ENCODE measurements around the gene SLC38A8. TPM values are rescaled to one million over a fixed set of nuclear protein-coding genes. Genes with fewer than 3 reads are reported as not detected.

The SLC38A8 gene
- total RNA-seq, 1 experiment from 2014 or later, result 0.35 TPM

DNA sequence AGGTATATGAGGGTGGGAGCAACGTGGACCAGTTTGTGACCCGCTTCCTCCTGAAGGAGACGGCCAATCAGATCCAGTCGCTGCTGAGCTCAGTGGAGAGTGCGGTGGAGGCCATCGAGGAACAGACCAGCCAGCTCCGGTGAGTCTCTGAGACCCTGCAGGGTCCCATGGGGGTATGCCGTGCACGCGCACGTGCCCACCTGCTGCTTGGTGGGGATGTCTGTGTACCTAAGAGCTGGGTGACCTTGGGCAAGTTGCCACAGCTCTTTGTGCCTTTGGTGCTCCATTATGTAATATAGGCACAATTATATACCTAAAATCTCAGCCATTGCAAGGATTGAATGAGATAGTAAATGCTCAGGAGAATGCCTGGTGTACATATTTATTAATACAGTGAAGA is 52.1 kb downstream of the SLC38A8 start:
- H4K91ac ChIP-seq (ENCODE audit: insufficient read length, low read depth, low read length), result no peak overlapping the region
- no peak overlapping the region for H2BK120ac ChIP-seq (ENCODE audit: low read depth, low read length, poor library complexity, severe bottlenecking)
- H2AK5ac ChIP-seq (ENCODE audit: insufficient read length, low read length), result no peak overlapping the region
- H4K5ac ChIP-seq (ENCODE audit: insufficient read length, low read depth, low read length), result no peak overlapping the region
- no peak overlapping the region for H3K27ac ChIP-seq (ENCODE audit: insufficient read length, low read depth, low read length)
- no peak overlapping the region; a peak in 1 of 5 replicates for H3K4me3 Mint-ChIP-seq
- TF ChIP-seq CTCF (conservative IDR thresholded peaks at IDR 0.05), result no peak
- no peak overlapping the region for H2AFZ ChIP-seq (ENCODE audit: low read length)
- H2BK20ac ChIP-seq (ENCODE audit: low read depth, low read length, poor library complexity, severe bottlenecking), result no peak overlapping the region
- H3K4ac ChIP-seq (ENCODE audit: low read depth, low read length), result no peak overlapping the region
- no peak overlapping the region for H3K14ac ChIP-seq (ENCODE audit: insufficient read depth, low read length)
- DNase-seq, result no peak
- H3K79me1 ChIP-seq (ENCODE audit: insufficient read depth, low read depth, low read length, poor library complexity, severe bottlenecking), result no peaks in the 10 kb centered on the region
- no peaks in the 10 kb centered on the region for H4K20me1 ChIP-seq (ENCODE audit: control insufficient read depth, insufficient read depth, insufficient read length)
- no peak overlapping the region for H2BK12ac ChIP-seq (ENCODE audit: insufficient read length, low read depth, low read length)
- peaks cover 0 to 20% (median 8%) of the 10 kb centered on the region in 3 experiments; a peak in 6 of 7 replicates for H3K36me3 Mint-ChIP-seq (ENCODE audit: insufficient read depth in 1 of 3, low read depth in 3 of 3)
- H3K9me3 Mint-ChIP-seq, result no peaks in the 10 kb centered on the region
- no peak overlapping the region for H3K18ac ChIP-seq (ENCODE audit: insufficient read length, low read depth, low read length)
- H3K56ac ChIP-seq (ENCODE audit: insufficient read length, low read depth, low read length), result no peak overlapping the region
- no peak overlapping the region for H3K4me2 ChIP-seq (ENCODE audit: insufficient read depth, insufficient read length, low read length)
- H2BK5ac ChIP-seq (ENCODE audit: insufficient read length, low read length), result no peak overlapping the region
- peaks cover 14 to 28% of the 10 kb centered on the region in 2 experiments for H3K4me1 Mint-ChIP-seq
- H3K27me3 Mint-ChIP-seq (ENCODE audit: low read depth), result peaks cover 5% of the 10 kb centered on the region
- no peak overlapping the region for H3K23ac ChIP-seq (ENCODE audit: insufficient read length, low read depth, low read length)
- no CpG with 5 or more reads among the region's 11 CpGs for WGBS (ENCODE audit: extremely low coverage, insufficient read length, low lambda C conversion rate)
- no peak overlapping the region for H3T11ph ChIP-seq (ENCODE audit: low read length)
- H3K23me2 ChIP-seq (ENCODE audit: insufficient read length, low read depth, low read length, poor library complexity, severe bottlenecking), result no peaks in the 10 kb centered on the region
- H3K4me1 ChIP-seq (ENCODE audit: insufficient read depth, low read length), result no peaks in the 10 kb centered on the region
- no peak overlapping the region for H3K9ac ChIP-seq (ENCODE audit: extremely low read depth, insufficient read length, low read length)
- H3K27ac Mint-ChIP-seq, result no peak overlapping the region; a peak in 1 of 7 replicates
- H3K9me3 ChIP-seq (ENCODE audit: control insufficient read depth, low read depth, low read length), result no peaks in the 10 kb centered on the region
- no peaks in the 10 kb centered on the region for H3K79me2 ChIP-seq (ENCODE audit: insufficient read depth, low read length)
- H2BK15ac ChIP-seq (ENCODE audit: low read depth, low read length), result no peak overlapping the region
- no peak overlapping the region for H4K8ac ChIP-seq (replicated peaks; ENCODE audit: insufficient read length, low read depth, low read length)
- H3K27me3 ChIP-seq (ENCODE audit: insufficient read depth, low read length), result no peaks in the 10 kb centered on the region
